ENCODE measurements around the gene CACNG1.

CACNG1 gene

GRCh38 chr17:67051155-67051538 is 6.8 kb downstream of the CACNG1 start:
- DNase-seq (ENCODE audit: low spot score), result no peak

GRCh38 chr17:67051837-67052236 is 7.5 kb downstream of the CACNG1 start:
- no peak for DNase-seq (ENCODE audit: low spot score)

GRCh38 chr17:67052720-67053437 is 8.5 kb downstream of the CACNG1 start:
- no peak for DNase-seq (ENCODE audit: low spot score)

GRCh38 chr17:67053438-67054000 is 9.2 kb downstream of the CACNG1 start:
- no peak for DNase-seq (ENCODE audit: low spot score)

- DNase-seq (ENCODE audit: low spot score), result no peak
These were observed 9.7 kb downstream of the CACNG1 start for GRCh38 chr17:67054011-67054591.

GRCh38 chr17:67054608-67055007 is 10.3 kb downstream of the CACNG1 start:
- DNase-seq (ENCODE audit: low spot score), result no peak

- no peak for DNase-seq (ENCODE audit: low spot score)
These were observed 10.7 kb downstream of the CACNG1 start for GRCh38 chr17:67055041-67055443.

- DNase-seq (ENCODE audit: low spot score), result no peak
These were observed 11.7 kb downstream of the CACNG1 start for GRCh38 chr17:67055811-67056745.

GRCh38 chr17:67056746-67057490 is 12.6 kb downstream of the CACNG1 start:
- DNase-seq (ENCODE audit: low spot score), result no peak

GRCh38 chr17:67058036-67058435 is 13.7 kb downstream of the CACNG1 start:
- DNase-seq (ENCODE audit: low spot score), result no peak

- no peak for DNase-seq (ENCODE audit: low spot score)
These were observed 15.0 kb downstream of the CACNG1 start for GRCh38 chr17:67059372-67059771.

GRCh38 chr17:67063141-67063540 is 18.8 kb downstream of the CACNG1 start:
- DNase-seq (ENCODE audit: low spot score), result no peak

GRCh38 chr17:67066717-67067116 is 22.4 kb downstream of the CACNG1 start:
- no peak for DNase-seq (ENCODE audit: low spot score)

GRCh38 chr17:67067571-67068482 is 23.5 kb downstream of the CACNG1 start:
- no peak for DNase-seq (ENCODE audit: low spot score)

- no peak for DNase-seq (ENCODE audit: low spot score)
These were observed 24.6 kb downstream of the CACNG1 start for GRCh38 chr17:67068999-67069398.

GRCh38 chr17:67069603-67070136 is 25.3 kb downstream of the CACNG1 start:
- DNase-seq (ENCODE audit: low spot score), result no peak

- DNase-seq (ENCODE audit: low spot score), result no peak
These were observed 27.2 kb downstream of the CACNG1 start for GRCh38 chr17:67071595-67071994.

- no peak for DNase-seq (ENCODE audit: low spot score)
These were observed 28.5 kb downstream of the CACNG1 start for GRCh38 chr17:67072885-67073284.

- no peak for DNase-seq (ENCODE audit: low spot score)
These were observed 30.4 kb downstream of the CACNG1 start for GRCh38 chr17:67074781-67075180.

- no peak for DNase-seq (ENCODE audit: low spot score)
These were observed 31.9 kb downstream of the CACNG1 start for GRCh38 chr17:67076290-67076689.

Measured in SK-N-DZ (cell line).